SH-SY5Y (cell line): ENCODE results near the gene FAM83F.

Experiments used
- GATA2 ChIP-seq: IDR thresholded peaks from 2 replicates; pipeline ENCODE4 v1.6.1; 2011; ENCODE audit warnings: mild to moderate bottlenecking, low read depth, low read length
- GATA3 ChIP-seq: IDR thresholded peaks from 2 replicates; pipeline ENCODE4 v1.6.1; 2011; ENCODE audit warnings: low read depth, mild to moderate bottlenecking, low read length, moderate library complexity

FAM83F gene

GRCh38 chr22:40026641-40027040, 31.9 kb downstream of the FAM83F start:
- TF ChIP-seq GATA3 (no peak), GATA2 (no peak)

- TF ChIP-seq GATA2 (no peak), GATA3 (no peak)
Measured at GRCh38 chr22:40027191-40028097, 32.7 kb downstream of the FAM83F start.

- no peak for TF ChIP-seq GATA3
- no peak for TF ChIP-seq GATA2
Measured at GRCh38 chr22:40028098-40028425, 33.3 kb downstream of the FAM83F start.

- no peak for TF ChIP-seq GATA3
- no peak for TF ChIP-seq GATA2
Measured at GRCh38 chr22:40029189-40029890, 34.6 kb downstream of the FAM83F start.

GRCh38 chr22:40030026-40030757, 35.4 kb downstream of the FAM83F start:
- TF ChIP-seq GATA3: no peak
- TF ChIP-seq GATA2: no peak

- TF ChIP-seq GATA3: no peak
- no peak for TF ChIP-seq GATA2
Measured at GRCh38 chr22:40030758-40031095, 36.0 kb downstream of the FAM83F start.

GRCh38 chr22:40031766-40032470, 37.2 kb downstream of the FAM83F start:
- TF ChIP-seq GATA2 (no peak), GATA3 (no peak)

- no peak for TF ChIP-seq GATA2
- no peak for TF ChIP-seq GATA3
Measured at GRCh38 chr22:40033586-40034380, 39.0 kb downstream of the FAM83F start.

- no peak for TF ChIP-seq GATA3
Measured at GRCh38 chr22:40035351-40035750, 40.6 kb downstream of the FAM83F start.

- TF ChIP-seq GATA3: no peak
- TF ChIP-seq GATA2: no peak
Measured at GRCh38 chr22:40036126-40036525, 41.4 kb downstream of the FAM83F start.

- no peak for TF ChIP-seq GATA3
- TF ChIP-seq GATA2: no peak
Measured at GRCh38 chr22:40036591-40037225, 42.0 kb downstream of the FAM83F start.

GRCh38 chr22:40037320-40037719, 42.6 kb downstream of the FAM83F start:
- no peak for TF ChIP-seq GATA2
- TF ChIP-seq GATA3: no peak
